ENCODE results near the gene HEATR5B. TPM values are rescaled to one million over a fixed set of nuclear protein-coding genes. Genes with fewer than 3 reads are reported as not detected.

HEATR5B gene
- total and polyA plus RNA-seq, 10 of the 15 experiments (the other 5 are each of a cell fraction or from before 2014, with no cell fraction given), result 4.1 to 34.7 (median 17.7) TPM

DNA sequence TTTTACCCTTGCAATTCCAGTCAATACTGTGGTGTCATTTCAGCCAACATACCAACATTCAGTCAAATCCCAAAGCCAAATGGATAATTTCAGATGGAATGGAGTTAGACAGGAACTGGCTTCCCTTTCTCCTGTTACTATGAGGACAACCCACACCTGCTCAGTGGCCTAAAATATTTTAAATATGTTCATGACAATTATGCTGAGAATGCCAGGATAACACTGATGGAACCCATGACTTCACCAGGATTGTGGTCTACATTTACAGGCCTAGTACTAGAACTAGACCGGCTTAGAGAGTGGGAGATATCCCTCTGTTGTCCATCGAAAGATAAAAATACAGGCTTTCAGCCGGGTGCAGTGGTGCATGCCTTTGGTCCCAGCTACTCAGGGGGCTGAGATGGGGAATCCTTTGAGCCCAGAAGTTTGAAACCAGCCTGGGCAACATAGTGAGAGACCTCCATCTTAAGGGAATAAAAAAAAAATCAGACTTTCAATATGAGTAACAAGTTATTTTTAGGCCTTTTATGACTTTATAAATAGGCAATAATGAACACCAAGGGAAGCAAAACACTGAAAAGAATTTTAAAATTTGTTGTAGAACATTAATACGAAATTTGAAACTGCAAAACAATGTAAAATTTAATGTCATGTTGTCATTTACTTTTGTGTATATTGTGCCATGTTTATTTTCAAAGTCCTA lies 14.4 kb upstream of the HEATR5B start:
- Histone ChIP-seq H4K20me1 (ENCODE audit: control insufficient read depth, insufficient read depth) (no peaks in the 10 kb centered on the region), H3K27ac (ENCODE audit: control insufficient read depth, insufficient read depth) (no peak overlapping the region), H3K9me3 (replicated peaks; ENCODE audit: control insufficient read depth, insufficient read depth, low read length) (no peaks in the 10 kb centered on the region), H3K9ac (ENCODE audit: control insufficient read depth, insufficient read depth, low read length) (no peak overlapping the region), H3K27me3 (replicated peaks in 1 of 2; ENCODE audit: control insufficient read depth in 2 of 2, insufficient read depth in 2 of 2, low read length in 1 of 2) (no peaks in the 10 kb centered on the region), H3K4me1 (ENCODE audit: control insufficient read depth, insufficient read depth, low read length) (peaks cover 2% of the 10 kb centered on the region; the same call in 1 of the 2 replicates), H2AFZ (ENCODE audit: control insufficient read depth, low read depth, low read length) (no peak overlapping the region), H3K79me2 (ENCODE audit: control insufficient read depth, insufficient read depth, low read length) (no peaks in the 10 kb centered on the region), H3K36me3 (ENCODE audit: control insufficient read depth in 2 of 2, insufficient read depth in 2 of 2, low read length in 1 of 2) (peaks cover 5 to 30% of the 10 kb centered on the region in 2 experiments), H3K4me3 (no peak overlapping the region), H3K4me2 (ENCODE audit: control insufficient read depth, insufficient read depth) (no peak overlapping the region)
- ChIA-PET CTCF (interaction anchor here (1.2 kb wide), 1 partner anchor 200 kb away, joined by 3 read pairs; no protein-coding TSS in a partner anchor), SMC1A (ENCODE audit: uncharacterized antibody, unreplicated experiment) (no interaction called here), POLR2A (interaction anchor here (1.0 kb wide), 1 partner anchor 187 kb away, joined by 3 read pairs; no protein-coding TSS in a partner anchor), RAD21 (ENCODE audit: unreplicated experiment) (no interaction called here)
- FAIRE-seq (no peak), DNase-seq (ENCODE audit: low read depth, low spot score) (no peak), ATAC-seq (no peak)
- WGBS (ENCODE audit: insufficient coverage, insufficient replicate concordance, low lambda C conversion rate, missing lambda C conversion rate), result 99% methylated on average over 4 of the region's 4 CpGs
- BruUV-seq (replicated peaks), result no TSS peak
- intact Hi-C loops (cut with micrococcal nuclease; ENCODE audit: unreplicated experiment) (no loop called here), in situ Hi-C loops (cut with MboI) (no loop called here)
- TF ChIP-seq, protein P1, sequence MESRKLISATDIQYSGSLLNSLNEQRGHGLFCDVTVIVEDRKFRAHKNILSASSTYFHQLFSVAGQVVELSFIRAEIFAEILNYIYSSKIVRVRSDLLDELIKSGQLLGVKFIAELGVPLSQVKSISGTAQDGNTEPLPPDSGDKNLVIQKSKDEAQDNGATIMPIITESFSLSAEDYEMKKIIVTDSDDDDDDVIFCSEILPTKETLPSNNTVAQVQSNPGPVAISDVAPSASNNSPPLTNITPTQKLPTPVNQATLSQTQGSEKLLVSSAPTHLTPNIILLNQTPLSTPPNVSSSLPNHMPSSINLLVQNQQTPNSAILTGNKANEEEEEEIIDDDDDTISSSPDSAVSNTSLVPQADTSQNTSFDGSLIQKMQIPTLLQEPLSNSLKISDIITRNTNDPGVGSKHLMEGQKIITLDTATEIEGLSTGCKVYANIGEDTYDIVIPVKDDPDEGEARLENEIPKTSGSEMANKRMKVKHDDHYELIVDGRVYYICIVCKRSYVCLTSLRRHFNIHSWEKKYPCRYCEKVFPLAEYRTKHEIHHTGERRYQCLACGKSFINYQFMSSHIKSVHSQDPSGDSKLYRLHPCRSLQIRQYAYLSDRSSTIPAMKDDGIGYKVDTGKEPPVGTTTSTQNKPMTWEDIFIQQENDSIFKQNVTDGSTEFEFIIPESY (IDR thresholded peaks at IDR 0.05), result no peak
- TF ChIP-seq NBN (IDR thresholded peaks at IDR 0.05) (no peak), ATF7 (IDR thresholded peaks at IDR 0.05; ENCODE audit: low read depth) (no peak), SREBF2 (IDR thresholded peaks at IDR 0.05; ENCODE audit: low read length) (no peak), NFIC (IDR thresholded peaks at IDR 0.05; ENCODE audit: low read depth, low read length) (no peak), SUZ12 (IDR thresholded peaks at IDR 0.05; ENCODE audit: unreplicated experiment) (no peak), YY1 (IDR thresholded peaks at IDR 0.05; ENCODE audit: low read depth, low read length) (0 out of 2 replicates have a peak, but pooled peaks have one; percentile 11), JUNB (IDR thresholded peaks at IDR 0.05) (peak; percentile 82), MTA3 (IDR thresholded peaks at IDR 0.05; ENCODE audit: borderline replicate concordance, low read length) (no peak), ZNF24 (IDR thresholded peaks at IDR 0.05) (no peak), PML (IDR thresholded peaks at IDR 0.05; ENCODE audit: low read length) (no peak), TCF7 (IDR thresholded peaks at IDR 0.05; ENCODE audit: borderline replicate concordance) (no peak), IKZF2 (IDR thresholded peaks at IDR 0.05) (0 out of 4 replicates have a peak, but pooled peaks of 1 of the 2 experiments have one; percentile 18), CBFB (IDR thresholded peaks at IDR 0.05; ENCODE audit: low read depth) (no peak), NFXL1 (IDR thresholded peaks at IDR 0.05; ENCODE audit: borderline replicate concordance) (no peak)
- TF ChIP-seq, protein P2, sequence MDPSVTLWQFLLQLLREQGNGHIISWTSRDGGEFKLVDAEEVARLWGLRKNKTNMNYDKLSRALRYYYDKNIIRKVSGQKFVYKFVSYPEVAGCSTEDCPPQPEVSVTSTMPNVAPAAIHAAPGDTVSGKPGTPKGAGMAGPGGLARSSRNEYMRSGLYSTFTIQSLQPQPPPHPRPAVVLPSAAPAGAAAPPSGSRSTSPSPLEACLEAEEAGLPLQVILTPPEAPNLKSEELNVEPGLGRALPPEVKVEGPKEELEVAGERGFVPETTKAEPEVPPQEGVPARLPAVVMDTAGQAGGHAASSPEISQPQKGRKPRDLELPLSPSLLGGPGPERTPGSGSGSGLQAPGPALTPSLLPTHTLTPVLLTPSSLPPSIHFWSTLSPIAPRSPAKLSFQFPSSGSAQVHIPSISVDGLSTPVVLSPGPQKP (IDR thresholded peaks at IDR 0.05; ENCODE audit: low read depth, low read length), result no peak
- TF ChIP-seq, protein P3, sequence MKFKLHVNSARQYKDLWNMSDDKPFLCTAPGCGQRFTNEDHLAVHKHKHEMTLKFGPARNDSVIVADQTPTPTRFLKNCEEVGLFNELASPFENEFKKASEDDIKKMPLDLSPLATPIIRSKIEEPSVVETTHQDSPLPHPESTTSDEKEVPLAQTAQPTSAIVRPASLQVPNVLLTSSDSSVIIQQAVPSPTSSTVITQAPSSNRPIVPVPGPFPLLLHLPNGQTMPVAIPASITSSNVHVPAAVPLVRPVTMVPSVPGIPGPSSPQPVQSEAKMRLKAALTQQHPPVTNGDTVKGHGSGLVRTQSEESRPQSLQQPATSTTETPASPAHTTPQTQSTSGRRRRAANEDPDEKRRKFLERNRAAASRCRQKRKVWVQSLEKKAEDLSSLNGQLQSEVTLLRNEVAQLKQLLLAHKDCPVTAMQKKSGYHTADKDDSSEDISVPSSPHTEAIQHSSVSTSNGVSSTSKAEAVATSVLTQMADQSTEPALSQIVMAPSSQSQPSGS (IDR thresholded peaks at IDR 0.05; ENCODE audit: low read length), result no peak
- TF ChIP-seq, protein P4, sequence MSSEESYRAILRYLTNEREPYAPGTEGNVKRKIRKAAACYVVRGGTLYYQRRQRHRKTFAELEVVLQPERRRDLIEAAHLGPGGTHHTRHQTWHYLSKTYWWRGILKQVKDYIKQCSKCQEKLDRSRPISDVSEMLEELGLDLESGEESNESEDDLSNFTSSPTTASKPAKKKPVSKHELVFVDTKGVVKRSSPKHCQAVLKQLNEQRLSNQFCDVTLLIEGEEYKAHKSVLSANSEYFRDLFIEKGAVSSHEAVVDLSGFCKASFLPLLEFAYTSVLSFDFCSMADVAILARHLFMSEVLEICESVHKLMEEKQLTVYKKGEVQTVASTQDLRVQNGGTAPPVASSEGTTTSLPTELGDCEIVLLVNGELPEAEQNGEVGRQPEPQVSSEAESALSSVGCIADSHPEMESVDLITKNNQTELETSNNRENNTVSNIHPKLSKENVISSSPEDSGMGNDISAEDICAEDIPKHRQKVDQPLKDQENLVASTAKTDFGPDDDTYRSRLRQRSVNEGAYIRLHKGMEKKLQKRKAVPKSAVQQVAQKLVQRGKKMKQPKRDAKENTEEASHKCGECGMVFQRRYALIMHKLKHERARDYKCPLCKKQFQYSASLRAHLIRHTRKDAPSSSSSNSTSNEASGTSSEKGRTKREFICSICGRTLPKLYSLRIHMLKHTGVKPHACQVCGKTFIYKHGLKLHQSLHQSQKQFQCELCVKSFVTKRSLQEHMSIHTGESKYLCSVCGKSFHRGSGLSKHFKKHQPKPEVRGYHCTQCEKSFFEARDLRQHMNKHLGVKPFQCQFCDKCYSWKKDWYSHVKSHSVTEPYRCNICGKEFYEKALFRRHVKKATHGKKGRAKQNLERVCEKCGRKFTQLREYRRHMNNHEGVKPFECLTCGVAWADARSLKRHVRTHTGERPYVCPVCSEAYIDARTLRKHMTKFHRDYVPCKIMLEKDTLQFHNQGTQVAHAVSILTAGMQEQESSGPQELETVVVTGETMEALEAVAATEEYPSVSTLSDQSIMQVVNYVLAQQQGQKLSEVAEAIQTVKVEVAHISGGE (CRISPR knock-in tag; IDR thresholded peaks at IDR 0.05), result no peak

All from GM12878 (cell line).